GM23248 (cell line): Measurements from ENCODE around the gene SHISAL2A. TPM values are rescaled to one million over a fixed set of nuclear protein-coding genes. Genes with fewer than 3 reads are reported as not detected.

Experiments used
- DNase-seq: peaks from one replicate; pipeline ENCODE4 v3.0.0-alpha.2; 2015
- H2AFZ ChIP-seq: fragments of 200-600 bp; sonication (generic); 2 replicates; pipeline ENCODE4 v1.6.1; 2016; ENCODE audit warnings: antibody characterized with exemption
- H3F3A ChIP-seq: fragments of 200-600 bp; sonication (generic); 2 replicates; pipeline ENCODE4 v1.6.1; 2016; ENCODE audit warnings: mild to moderate bottlenecking, antibody characterized with exemption, mixed run types; ENCODE audit not compliant: insufficient read depth
- H3K27ac ChIP-seq: fragments of 200-600 bp; sonication (generic); 2 replicates; pipeline ENCODE4 v1.5.1; 2016; ENCODE audit warnings: mild to moderate bottlenecking
- H3K27me3 ChIP-seq: fragments of 200-600 bp; sonication (generic); replicated peaks from 2 replicates; pipeline ENCODE4 v1.6.1; 2016; ENCODE audit warnings: mild to moderate bottlenecking; ENCODE audit not compliant: insufficient read depth
- H3K36me3 ChIP-seq: fragments of 200-600 bp; sonication (generic); 2 replicates; pipeline ENCODE4 v1.6.1; 2016; ENCODE audit warnings: low read depth, mild to moderate bottlenecking
- H3K4me1 ChIP-seq: fragments of 200-600 bp; sonication (generic); 2 replicates; pipeline ENCODE4 v1.6.1; 2016; ENCODE audit warnings: mild to moderate bottlenecking; ENCODE audit not compliant: insufficient read depth
- H3K4me2 ChIP-seq: fragments of 200-600 bp; sonication (generic); one replicate; pipeline ENCODE4 v1.6.1; 2016; ENCODE audit warnings: mild to moderate bottlenecking; ENCODE audit not compliant: unreplicated experiment
- H3K4me3 ChIP-seq: fragments of 200-600 bp; sonication (generic); 2 replicates; pipeline ENCODE4 v1.5.1; 2016; ENCODE audit warnings: mild to moderate bottlenecking
- H3K79me2 ChIP-seq: fragments of 200-600 bp; sonication (generic); 2 replicates; pipeline ENCODE4 v1.6.1; 2016; ENCODE audit warnings: mild to moderate bottlenecking; ENCODE audit not compliant: insufficient read depth
- H3K9ac ChIP-seq: fragments of 200-600 bp; sonication (generic); 2 replicates; pipeline ENCODE4 v1.6.1; 2016; ENCODE audit warnings: mild to moderate bottlenecking
- H3K9me2 ChIP-seq: fragments of 200-600 bp; sonication (generic); 2 replicates; pipeline ENCODE4 v1.6.1; 2016; ENCODE audit warnings: mixed run types, mild to moderate bottlenecking, moderate library complexity; ENCODE audit not compliant: insufficient read depth
- H3K9me3 ChIP-seq: fragments of 200-600 bp; sonication (generic); one replicate; pipeline ENCODE4 v1.6.1; 2017; ENCODE audit warnings: low read depth
- H4K20me1 ChIP-seq: fragments of 200-600 bp; sonication (generic); 2 replicates; pipeline ENCODE4 v1.6.0; 2016; ENCODE audit not compliant: insufficient read depth
- EZH2 ChIP-seq: fragments of 200-600 bp; sonication (generic); IDR thresholded peaks from 2 replicates; pipeline ENCODE4 v1.6.1; 2018; ENCODE audit warnings: antibody characterized with exemption, mild to moderate bottlenecking; ENCODE audit not compliant: insufficient read depth, poor library complexity, severe bottlenecking
- EZH2phosphoT487 ChIP-seq: fragments of 200-600 bp; sonication (generic); IDR thresholded peaks from 2 replicates; pipeline ENCODE4 v1.6.1; 2018; ENCODE audit warnings: antibody characterized with exemption, moderate library complexity, mild to moderate bottlenecking, low read depth; ENCODE audit not compliant: insufficient read depth
- WGBS, 2 experiments: methylation state at CpG; one replicate each; pipeline ENCODE4 v1.1.6; 2015 to 2017; ENCODE audit warnings: low lambda C conversion rate in 2 of 2, low coverage in 1 of 2; ENCODE audit errors: missing lambda C conversion rate in 2 of 2; 5-methylcytosine and 5-hydroxymethylcytosine counted together
- in situ Hi-C: fragments of 300-500 bp; cut with MboI; formaldehyde crosslinking; loops from 2 replicates; pipeline ENCODE4 v1.15.0; 2020
- polyA plus RNA-seq: library from polyadenylated mRNA; unstranded; fragments of >200 nt; fragmentation: Nextera tagmentation; extraction: Ambion mirVana; gene quantifications from 2 replicates; pipeline ENCODE4 v1.2.1, GENCODE V29; 2016
- total RNA-seq: library from RNA; depleted of rRNA; stranded (reverse); fragments of >200 nt; shearing (Covaris generic); gene quantifications from 2 replicates; pipeline ENCODE4 v1.2.3, GENCODE V29; 2014

SHISAL2A gene
- total and polyA plus RNA-seq, 2 experiments from 2014 or later, result not detected

GRCh38 chr1:52629667-52630066, 3.3 kb upstream of the SHISAL2A start:
- no peak overlapping the region for H2AFZ ChIP-seq
- no peaks in the 10 kb centered on the region for H3K4me1 ChIP-seq
- H3K4me2 ChIP-seq, result no peak overlapping the region
- H3K9me2 ChIP-seq, result no peaks in the 10 kb centered on the region
- no peak for DNase-seq
- no peak overlapping the region for H3K4me3 ChIP-seq
- WGBS, 2 experiments, result 79 to 85% methylated on average over 2 of the region's 2 CpGs
- no peaks in the 10 kb centered on the region for H3K9me3 ChIP-seq
- TF ChIP-seq EZH2 (no peak), EZH2phosphoT487 (no peak)
- no peaks in the 10 kb centered on the region for H3K36me3 ChIP-seq
- no peaks in the 10 kb centered on the region for H3K79me2 ChIP-seq
- no peaks in the 10 kb centered on the region for H3F3A ChIP-seq
- in situ Hi-C loops, result no loop called here
- H3K27ac ChIP-seq, result no peak overlapping the region
- H3K9ac ChIP-seq, result no peak overlapping the region
- H3K27me3 ChIP-seq, result peaks cover 17% of the 10 kb centered on the region
- no peaks in the 10 kb centered on the region for H4K20me1 ChIP-seq

DNA sequence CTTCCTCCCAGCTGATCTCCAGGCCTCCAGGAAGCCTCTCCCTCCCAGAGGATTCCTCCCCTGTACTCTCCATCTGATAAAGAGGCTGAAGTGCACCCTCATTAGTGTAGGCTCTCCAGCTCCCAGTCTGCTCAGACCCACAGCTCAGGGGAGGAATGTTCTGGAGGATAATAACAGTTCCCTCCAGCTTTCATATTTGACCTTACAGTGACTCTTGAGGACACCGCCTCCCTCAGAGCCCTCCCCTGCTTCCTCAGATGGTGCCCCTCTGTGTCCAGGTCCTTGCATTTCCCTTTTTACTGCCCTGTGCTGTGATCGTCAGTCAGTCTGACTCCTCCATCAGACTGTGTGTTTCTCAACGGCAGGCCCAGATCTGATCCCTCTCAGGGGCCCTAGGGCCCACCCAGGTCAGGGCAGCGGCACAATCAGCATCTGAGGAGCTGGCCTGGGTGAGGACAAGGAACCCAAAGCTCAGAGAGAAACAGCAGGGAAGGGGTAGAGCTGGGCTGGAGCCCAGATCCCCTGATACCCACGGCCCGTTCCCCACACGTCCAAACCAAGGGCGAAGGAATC, 1.1 kb upstream of the SHISAL2A start:
- no peak for DNase-seq
- peaks cover 20% of the 10 kb centered on the region for H3K27me3 ChIP-seq
- 93 to 94% methylated on average over 8 of the region's 8 CpGs for WGBS, 2 experiments
- H3K36me3 ChIP-seq, result no peaks in the 10 kb centered on the region
- H2AFZ ChIP-seq, result no peak overlapping the region
- TF ChIP-seq EZH2 (no peak), EZH2phosphoT487 (no peak)
- no peaks in the 10 kb centered on the region for H3K9me2 ChIP-seq
- H3K4me2 ChIP-seq, result no peak overlapping the region
- no peaks in the 10 kb centered on the region for H3K4me1 ChIP-seq
- H3K27ac ChIP-seq, result no peak overlapping the region
- H4K20me1 ChIP-seq, result no peaks in the 10 kb centered on the region
- in situ Hi-C loops, result no loop called here
- H3K4me3 ChIP-seq, result no peak overlapping the region
- H3K9me3 ChIP-seq, result no peaks in the 10 kb centered on the region
- H3K9ac ChIP-seq, result no peak overlapping the region
- no peaks in the 10 kb centered on the region for H3F3A ChIP-seq
- no peaks in the 10 kb centered on the region for H3K79me2 ChIP-seq

- Histone ChIP-seq H3K4me1 (no peaks in the 10 kb centered on the region), H3K27me3 (peaks cover 27% of the 10 kb centered on the region), H3K4me3 (peak overlapping the region; percentile 21), H3K4me2 (peak overlapping the region; percentile 20), H3K27ac (no peak overlapping the region), H3F3A (no peaks in the 10 kb centered on the region), H3K36me3 (no peaks in the 10 kb centered on the region), H3K9me2 (no peaks in the 10 kb centered on the region), H3K79me2 (no peaks in the 10 kb centered on the region), H3K9me3 (no peaks in the 10 kb centered on the region), H4K20me1 (no peaks in the 10 kb centered on the region), H2AFZ (peak overlapping the region; percentile 27), H3K9ac (no peak overlapping the region)
- peak; percentile 30 for DNase-seq
- TF ChIP-seq EZH2phosphoT487, result 0 out of 2 replicates have a peak, but pooled peaks have one; percentile 51
- no peak for TF ChIP-seq EZH2
- in situ Hi-C loops, result no loop called here
- WGBS, 2 experiments, result 2% methylated on average over 23 to 35 of the region's 52 CpGs
Measured at GRCh38 chr1:52633291-52633754, 355 bp downstream of the SHISAL2A start.

GRCh38 chr1:52634111-52634510, 1.1 kb downstream of the SHISAL2A start:
- Histone ChIP-seq H4K20me1 (no peaks in the 10 kb centered on the region), H3K4me2 (no peak overlapping the region), H2AFZ (no peak overlapping the region), H3K9me2 (no peaks in the 10 kb centered on the region), H3K9ac (no peak overlapping the region), H3K9me3 (no peaks in the 10 kb centered on the region), H3K27ac (no peak overlapping the region), H3F3A (no peaks in the 10 kb centered on the region), H3K27me3 (peaks cover 27% of the 10 kb centered on the region), H3K79me2 (no peaks in the 10 kb centered on the region), H3K36me3 (no peaks in the 10 kb centered on the region), H3K4me1 (no peaks in the 10 kb centered on the region), H3K4me3 (no peak overlapping the region)
- peak; percentile 4 for TF ChIP-seq EZH2
- no peak for TF ChIP-seq EZH2phosphoT487
- WGBS, 2 experiments, result 91 to 94% methylated on average over 4 of the region's 4 CpGs
- in situ Hi-C loops, result no loop called here
- DNase-seq, result no peak
